Activated CD4-positive, alpha-beta memory T cell treated with anti-CD3 and anti-CD28 coated beads, Interleukin-2, amount 10 ng/mL, durations not matched to agents 7 days and 5 days (primary cell): ENCODE data around the gene NDUFAF2. TPM values are rescaled to one million over a fixed set of nuclear protein-coding genes. Genes with fewer than 3 reads are reported as not detected.

Experiments used
- CTCF ChIA-PET: fragments of 350-600 bp; sonication (Branson Sonifier 250); formaldehyde crosslinking; loops from one replicate; lab custom pipeline; 2021; ENCODE audit warnings: antibody characterized with exemption, inconsistent platforms; lab: Charles Lee
- POLR2A ChIA-PET: fragments of 350-600 bp; sonication (Branson Sonifier 250); formaldehyde crosslinking; loops from one replicate; lab custom pipeline; 2021; ENCODE audit warnings: antibody characterized with exemption; lab: Charles Lee
- DNase-seq: peaks from one replicate; pipeline ENCODE4 v3.0.0-alpha.2; 2020
- H3K27ac Mint-ChIP-seq: one replicate; pipeline ENCODE4 v1.8.0; 2021; ENCODE audit warnings: mild to moderate bottlenecking, mixed read lengths
- H3K27me3 Mint-ChIP-seq: one replicate; pipeline ENCODE4 v1.8.0; 2021; ENCODE audit warnings: mixed read lengths
- H3K36me3 Mint-ChIP-seq: one replicate; pipeline ENCODE4 v1.8.0; 2021; ENCODE audit warnings: low read depth, mixed read lengths
- H3K4me1 Mint-ChIP-seq: one replicate; pipeline ENCODE4 v1.8.0; 2021; ENCODE audit warnings: mixed read lengths
- H3K4me3 Mint-ChIP-seq: one replicate; pipeline ENCODE4 v1.8.0; 2021; ENCODE audit warnings: mild to moderate bottlenecking, mixed read lengths
- H3K9me3 Mint-ChIP-seq: one replicate; pipeline ENCODE4 v1.8.0; 2021; ENCODE audit warnings: mixed read lengths
- total RNA-seq, 2 experiments: library from RNA; stranded (reverse); gene quantifications; one replicate each; pipeline ENCODE4 v1.2.3, GENCODE V29; 2021

The NDUFAF2 gene
- total RNA-seq, 2 experiments from 2014 or later, result 18.3 to 21.1 TPM

DNA sequence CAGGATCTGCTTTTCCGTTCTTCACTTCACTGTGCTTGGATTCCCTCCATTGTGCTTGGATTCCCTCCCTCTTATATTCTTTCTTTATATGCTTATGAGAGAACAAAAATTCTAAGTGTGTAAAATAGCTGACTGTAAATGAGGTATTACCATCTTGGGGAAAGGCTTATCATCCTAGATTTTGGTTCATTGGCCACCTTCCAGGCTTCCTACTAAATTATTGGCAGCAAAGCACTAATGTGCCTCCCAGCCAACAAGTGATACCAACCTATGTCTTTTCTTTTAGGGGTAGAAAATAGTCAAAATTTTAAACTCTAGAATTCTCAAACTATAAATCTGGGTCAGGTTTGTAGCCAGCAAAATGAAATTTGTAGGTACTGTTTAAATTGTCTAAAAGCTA lies 52.7 kb downstream of the NDUFAF2 start:
- H3K27ac Mint-ChIP-seq, result no peak overlapping the region
- no peak overlapping the region for H3K4me3 Mint-ChIP-seq
- no peak for DNase-seq
- POLR2A ChIA-PET, result no interaction called here
- H3K36me3 Mint-ChIP-seq, result peaks cover 3% of the 10 kb centered on the region
- H3K4me1 Mint-ChIP-seq, result no peaks in the 10 kb centered on the region
- CTCF ChIA-PET, result no interaction called here
- H3K27me3 Mint-ChIP-seq, result no peaks in the 10 kb centered on the region
- peaks cover 5% of the 10 kb centered on the region for H3K9me3 Mint-ChIP-seq

DNA sequence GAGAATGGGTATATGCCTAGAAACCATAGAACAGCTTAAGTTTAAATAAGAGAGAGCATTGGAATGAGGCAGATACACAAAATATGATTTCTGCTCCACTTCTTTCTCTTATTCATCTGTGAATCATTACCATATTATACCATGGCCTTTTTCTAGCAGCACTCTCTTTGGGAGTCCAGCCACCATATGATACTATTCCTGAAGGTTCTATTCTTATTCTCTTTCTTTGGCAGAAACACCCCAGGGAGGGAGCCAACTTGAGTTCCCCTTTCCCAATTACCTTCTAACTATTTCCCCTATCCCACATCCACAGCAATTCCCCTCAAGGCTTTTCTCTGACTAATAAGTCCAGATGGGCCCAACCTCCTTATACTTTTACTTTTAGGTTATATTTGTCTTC lies 55.9 kb downstream of the NDUFAF2 start:
- CTCF ChIA-PET, result no interaction called here
- Mint-ChIP-seq H3K4me1 (no peaks in the 10 kb centered on the region), H3K36me3 (no peaks in the 10 kb centered on the region), H3K27ac (no peak overlapping the region), H3K4me3 (no peak overlapping the region), H3K27me3 (no peaks in the 10 kb centered on the region), H3K9me3 (no peaks in the 10 kb centered on the region)
- DNase-seq, result no peak
- POLR2A ChIA-PET, result no interaction called here

DNA sequence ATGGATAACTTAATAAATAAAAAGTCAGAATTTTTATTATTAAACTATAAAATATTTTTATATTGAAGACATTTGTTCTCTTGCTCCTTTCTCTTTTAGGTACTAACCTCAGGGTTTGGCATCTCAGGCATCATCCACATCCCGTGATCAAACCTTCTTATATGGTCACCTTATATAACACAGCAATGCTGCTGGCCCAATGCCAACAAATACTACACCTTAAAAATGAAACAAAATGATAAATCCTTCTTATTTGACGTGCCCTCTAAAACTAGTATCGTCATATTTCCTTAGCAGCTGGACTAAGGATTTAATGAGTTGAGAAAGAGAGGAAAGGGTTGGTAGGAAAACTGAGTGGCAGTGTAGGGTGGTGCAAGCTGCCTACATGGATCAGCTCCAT lies 56.6 kb downstream of the NDUFAF2 start:
- H3K27ac Mint-ChIP-seq, result no peak overlapping the region
- no peaks in the 10 kb centered on the region for H3K36me3 Mint-ChIP-seq
- ChIA-PET CTCF (no interaction called here), POLR2A (no interaction called here)
- no peaks in the 10 kb centered on the region for H3K4me1 Mint-ChIP-seq
- H3K9me3 Mint-ChIP-seq, result no peaks in the 10 kb centered on the region
- no peak overlapping the region for H3K4me3 Mint-ChIP-seq
- DNase-seq, result no peak
- H3K27me3 Mint-ChIP-seq, result no peaks in the 10 kb centered on the region

DNA sequence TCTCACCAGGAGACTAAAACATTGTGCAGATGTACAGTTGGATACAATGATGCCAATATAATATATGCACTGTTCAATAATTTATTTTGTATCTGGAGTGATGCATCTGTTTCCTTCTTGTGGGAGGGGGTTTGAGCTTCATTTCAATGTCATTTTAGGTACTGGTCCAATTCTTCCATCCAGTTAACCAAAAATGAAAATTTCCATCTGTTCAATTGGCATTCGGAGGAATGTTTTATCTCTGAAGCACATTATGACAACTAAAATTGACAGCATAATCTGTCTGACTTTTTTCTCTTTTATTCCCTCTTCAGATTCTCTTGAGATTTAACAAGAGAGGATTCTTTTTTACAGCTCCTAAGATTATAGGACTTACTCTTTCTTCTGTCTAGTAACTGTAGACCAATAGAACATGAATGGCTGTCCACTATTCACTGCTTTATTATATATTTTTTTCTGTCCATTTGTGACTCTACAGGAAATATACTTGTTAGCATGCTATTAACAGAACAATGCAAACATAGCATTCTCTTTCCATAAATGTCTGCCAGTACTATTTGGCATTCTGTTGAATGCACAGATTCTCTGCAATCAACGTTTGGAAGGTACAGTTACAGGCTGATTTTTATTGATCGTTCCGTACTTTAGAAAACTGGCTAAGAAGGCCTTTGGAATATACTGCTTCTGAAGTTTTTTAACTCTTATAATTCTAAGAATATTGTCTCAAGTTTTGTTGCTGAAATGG lies 57.8 kb downstream of the NDUFAF2 start:
- Mint-ChIP-seq H3K36me3 (no peaks in the 10 kb centered on the region), H3K9me3 (no peaks in the 10 kb centered on the region), H3K27ac (no peak overlapping the region), H3K4me3 (no peak overlapping the region), H3K4me1 (no peaks in the 10 kb centered on the region), H3K27me3 (no peaks in the 10 kb centered on the region)
- no peak for DNase-seq
- ChIA-PET POLR2A (no interaction called here), CTCF (interaction anchor here (0.6 kb wide), 1 partner anchor 25 kb away, joined by 3 read pairs; no protein-coding TSS in a partner anchor)

DNA sequence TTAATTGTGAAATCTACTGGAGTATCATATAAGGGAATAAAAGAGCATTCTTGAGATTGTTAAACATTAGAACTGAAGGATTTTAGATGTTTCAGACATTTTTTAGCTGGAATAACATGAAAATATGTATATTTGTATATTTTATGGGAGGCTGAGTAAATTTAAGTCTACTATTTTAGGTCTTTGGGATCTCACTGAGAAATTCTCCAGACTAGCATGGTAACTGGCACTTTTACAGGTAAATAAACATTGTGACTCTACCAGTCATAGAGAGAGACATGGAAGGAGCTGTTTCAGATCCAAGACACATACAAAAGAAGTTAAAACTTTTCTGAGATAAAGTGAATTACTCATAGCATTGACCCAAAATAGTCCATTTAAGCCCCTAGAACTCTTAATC lies 59.4 kb downstream of the NDUFAF2 start:
- Mint-ChIP-seq H3K4me3 (no peak overlapping the region), H3K4me1 (no peaks in the 10 kb centered on the region), H3K36me3 (no peaks in the 10 kb centered on the region), H3K9me3 (no peaks in the 10 kb centered on the region), H3K27ac (no peak overlapping the region), H3K27me3 (no peaks in the 10 kb centered on the region)
- CTCF ChIA-PET, result no interaction called here
- POLR2A ChIA-PET, result no interaction called here
- no peak for DNase-seq

DNA sequence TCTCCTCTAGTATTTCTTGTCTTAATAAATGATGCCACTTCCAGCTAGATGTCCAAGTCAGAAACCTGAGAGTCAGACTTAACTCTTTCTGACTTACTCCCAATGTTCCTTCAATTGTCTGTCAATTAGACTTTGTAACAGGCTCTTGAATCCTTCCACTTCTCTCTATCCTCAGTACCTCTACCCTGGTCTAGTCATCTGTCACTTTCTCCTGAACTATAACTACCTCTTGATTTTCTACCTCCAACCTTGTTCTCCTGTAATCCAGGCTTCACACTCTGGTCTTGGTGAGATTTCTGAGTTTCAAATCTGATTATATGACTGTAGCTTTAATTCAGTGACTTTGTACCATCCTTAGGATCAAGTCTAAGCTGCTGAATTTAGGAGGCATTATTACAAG lies 64.9 kb downstream of the NDUFAF2 start:
- POLR2A ChIA-PET, result no interaction called here
- Mint-ChIP-seq H3K36me3 (no peaks in the 10 kb centered on the region), H3K27me3 (no peaks in the 10 kb centered on the region), H3K9me3 (no peaks in the 10 kb centered on the region), H3K4me3 (no peak overlapping the region), H3K4me1 (no peaks in the 10 kb centered on the region), H3K27ac (no peak overlapping the region)
- CTCF ChIA-PET, result no interaction called here
- no peak for DNase-seq

DNA sequence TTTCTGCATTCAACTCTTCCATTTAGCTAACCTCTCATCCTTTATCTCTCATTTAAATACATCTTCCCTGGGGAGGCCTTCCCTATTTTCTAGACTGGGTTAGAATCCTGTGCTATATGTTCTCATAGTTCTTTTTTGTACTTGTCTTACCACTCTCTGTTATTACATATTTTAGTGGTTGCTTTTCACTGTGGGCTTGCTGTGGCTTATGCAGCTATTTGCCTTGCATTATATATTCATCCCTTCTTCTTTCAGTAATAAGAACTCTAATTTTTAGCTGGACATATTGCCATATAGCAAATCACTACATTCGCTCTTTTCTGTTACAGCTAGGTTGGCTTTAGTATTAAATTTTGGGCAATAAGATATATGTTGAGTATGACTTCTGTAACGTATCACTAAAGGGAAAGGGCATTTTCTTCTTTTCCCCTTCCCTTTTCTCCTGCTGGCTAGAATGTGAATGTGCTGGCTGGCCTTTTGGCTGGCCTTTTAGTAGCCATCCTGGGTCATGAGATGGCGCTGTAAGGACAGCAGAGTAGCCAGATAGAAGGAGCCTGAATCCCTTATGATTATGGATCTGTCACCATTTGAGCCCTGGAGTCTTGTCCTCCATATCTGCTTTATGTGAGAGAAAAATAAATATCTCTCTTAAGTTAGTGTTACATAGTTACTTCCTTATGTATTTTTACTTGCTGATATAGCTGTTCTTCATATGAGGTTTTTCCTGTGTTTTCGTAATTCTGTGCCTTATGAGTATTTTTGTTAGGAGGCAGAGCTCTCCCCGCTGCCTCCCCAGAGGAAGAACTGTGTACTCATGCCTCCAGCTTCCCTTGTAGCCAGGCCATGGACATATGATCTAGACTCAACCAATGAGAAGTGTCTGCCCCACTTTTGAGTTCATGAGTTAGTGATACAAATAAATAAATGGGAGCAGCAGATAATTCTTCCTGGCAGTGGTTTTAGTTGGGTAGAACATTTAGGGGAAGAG lies 65.8 kb downstream of the NDUFAF2 start:
- H3K4me1 Mint-ChIP-seq, result no peaks in the 10 kb centered on the region
- DNase-seq, result no peak
- no peak overlapping the region for H3K27ac Mint-ChIP-seq
- CTCF ChIA-PET, result no interaction called here
- POLR2A ChIA-PET, result no interaction called here
- no peaks in the 10 kb centered on the region for H3K36me3 Mint-ChIP-seq
- H3K27me3 Mint-ChIP-seq, result no peaks in the 10 kb centered on the region
- no peak overlapping the region for H3K4me3 Mint-ChIP-seq
- H3K9me3 Mint-ChIP-seq, result no peaks in the 10 kb centered on the region

DNA sequence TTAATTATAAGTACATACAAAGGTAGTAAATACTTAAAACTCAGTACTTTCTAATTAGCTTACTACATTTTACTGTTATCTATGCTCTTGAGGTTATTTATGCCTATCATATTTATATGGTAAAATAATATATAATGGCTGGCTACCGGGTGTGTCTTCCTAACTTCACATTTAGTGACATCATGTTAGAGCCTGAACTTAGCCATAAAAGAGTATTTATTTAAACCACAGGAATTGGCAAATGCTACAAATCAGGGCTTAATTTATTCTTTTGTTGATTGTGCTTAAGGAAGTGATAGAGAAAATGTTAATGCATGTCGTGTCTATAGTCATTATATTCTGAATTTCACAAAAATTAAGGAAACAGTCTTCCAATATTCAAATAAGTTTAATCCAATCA lies 73.1 kb downstream of the NDUFAF2 start:
- Mint-ChIP-seq H3K27ac (no peak overlapping the region), H3K27me3 (no peaks in the 10 kb centered on the region), H3K9me3 (no peaks in the 10 kb centered on the region), H3K36me3 (no peaks in the 10 kb centered on the region), H3K4me3 (no peak overlapping the region), H3K4me1 (no peaks in the 10 kb centered on the region)
- CTCF ChIA-PET, result no interaction called here
- DNase-seq, result no peak
- POLR2A ChIA-PET, result no interaction called here

DNA sequence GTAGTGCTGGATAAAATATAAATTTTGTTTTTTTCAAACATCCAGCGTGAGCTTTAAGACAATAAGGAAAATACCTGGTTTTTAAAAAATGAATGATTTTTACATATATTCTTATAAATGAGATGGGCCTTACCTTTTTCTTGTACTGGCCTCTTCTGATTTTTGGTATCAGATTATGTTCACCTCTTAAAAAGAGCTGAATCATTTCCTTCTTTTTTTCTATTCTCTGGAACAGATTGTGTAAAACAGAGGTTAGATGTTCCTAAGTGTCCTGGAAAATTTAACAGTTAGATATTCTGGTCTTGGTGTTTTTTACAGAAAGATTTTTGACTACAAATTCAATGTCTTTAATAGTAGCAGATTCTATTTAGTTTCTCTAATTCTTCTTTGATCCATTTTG lies 74.6 kb downstream of the NDUFAF2 start:
- DNase-seq, result no peak
- H3K4me3 Mint-ChIP-seq, result no peak overlapping the region
- H3K4me1 Mint-ChIP-seq, result no peaks in the 10 kb centered on the region
- no peaks in the 10 kb centered on the region for H3K9me3 Mint-ChIP-seq
- no peak overlapping the region for H3K27ac Mint-ChIP-seq
- ChIA-PET CTCF (no interaction called here), POLR2A (no interaction called here)
- H3K27me3 Mint-ChIP-seq, result no peaks in the 10 kb centered on the region
- H3K36me3 Mint-ChIP-seq, result no peaks in the 10 kb centered on the region

DNA sequence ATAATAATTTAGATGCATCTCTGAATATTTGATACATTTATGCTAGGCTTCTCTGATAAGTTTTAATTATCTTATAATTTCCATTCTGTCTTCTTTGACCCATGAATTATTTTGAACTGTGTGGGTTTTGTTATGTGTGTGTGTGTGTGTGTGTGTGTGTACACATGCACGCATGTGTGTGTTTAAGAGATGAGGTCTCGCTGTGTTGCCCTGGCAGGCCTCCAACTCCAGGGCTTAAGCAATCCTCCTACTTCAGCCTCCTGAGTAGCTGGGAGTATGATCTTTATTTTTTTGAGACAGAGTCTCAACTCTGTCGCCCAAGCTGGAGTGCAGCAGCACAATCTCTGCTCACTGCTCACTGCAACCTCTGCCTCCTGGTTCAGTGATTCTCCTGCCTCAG lies 75.4 kb downstream of the NDUFAF2 start:
- DNase-seq, result no peak
- Mint-ChIP-seq H3K27me3 (no peaks in the 10 kb centered on the region), H3K27ac (no peak overlapping the region), H3K4me3 (no peak overlapping the region), H3K36me3 (no peaks in the 10 kb centered on the region), H3K9me3 (no peaks in the 10 kb centered on the region), H3K4me1 (no peaks in the 10 kb centered on the region)
- ChIA-PET POLR2A (no interaction called here), CTCF (no interaction called here)

DNA sequence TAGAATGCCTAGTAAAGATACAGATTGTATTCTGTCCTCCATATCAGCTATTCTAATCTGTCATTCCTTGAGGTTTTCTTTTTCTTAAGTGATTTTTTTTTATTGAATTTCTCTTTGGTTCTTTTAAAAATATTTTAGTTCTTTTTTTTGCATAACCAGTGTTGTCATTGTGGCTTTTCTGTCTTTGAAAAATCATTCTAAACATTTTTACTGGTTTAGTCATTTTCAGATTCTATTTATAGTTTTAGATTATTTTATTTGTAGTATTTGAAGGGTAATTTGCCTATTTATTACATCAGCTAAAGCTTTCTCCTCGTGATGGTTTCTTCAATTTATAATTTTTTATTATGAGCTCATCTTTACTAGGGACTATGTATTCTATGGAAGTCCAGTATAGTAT lies 78.1 kb downstream of the NDUFAF2 start:
- H3K27ac Mint-ChIP-seq, result no peak overlapping the region
- DNase-seq, result no peak
- ChIA-PET CTCF (interaction anchor here (0.9 kb wide), 1 partner anchor 378 kb away, joined by 4 read pairs; no protein-coding TSS in a partner anchor), POLR2A (no interaction called here)
- H3K9me3 Mint-ChIP-seq, result no peaks in the 10 kb centered on the region
- no peaks in the 10 kb centered on the region for H3K4me1 Mint-ChIP-seq
- H3K4me3 Mint-ChIP-seq, result no peak overlapping the region
- H3K27me3 Mint-ChIP-seq, result no peaks in the 10 kb centered on the region
- H3K36me3 Mint-ChIP-seq, result no peaks in the 10 kb centered on the region

DNA sequence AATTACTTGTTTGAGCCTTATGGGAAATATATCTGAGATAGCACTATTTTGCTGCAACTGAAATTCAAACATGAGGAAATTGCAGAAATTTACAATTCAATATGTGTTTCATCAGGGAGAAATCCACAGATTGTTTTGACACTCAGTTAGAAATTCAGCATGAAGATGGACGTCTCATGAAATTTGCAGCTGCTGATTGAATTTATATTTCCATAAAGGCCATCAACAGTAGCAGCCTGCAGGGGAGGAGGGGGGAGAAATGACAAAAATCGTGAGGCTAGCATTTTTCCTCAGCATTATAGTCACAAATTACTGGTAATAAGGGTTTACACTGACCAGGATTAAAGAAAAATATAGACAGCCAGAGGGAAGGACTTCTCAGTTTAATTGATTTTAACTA lies 81.0 kb downstream of the NDUFAF2 start:
- ChIA-PET CTCF (no interaction called here), POLR2A (no interaction called here)
- Mint-ChIP-seq H3K27me3 (no peaks in the 10 kb centered on the region), H3K9me3 (no peaks in the 10 kb centered on the region), H3K27ac (no peak overlapping the region), H3K4me3 (no peak overlapping the region), H3K36me3 (no peaks in the 10 kb centered on the region), H3K4me1 (no peaks in the 10 kb centered on the region)
- DNase-seq, result no peak

DNA sequence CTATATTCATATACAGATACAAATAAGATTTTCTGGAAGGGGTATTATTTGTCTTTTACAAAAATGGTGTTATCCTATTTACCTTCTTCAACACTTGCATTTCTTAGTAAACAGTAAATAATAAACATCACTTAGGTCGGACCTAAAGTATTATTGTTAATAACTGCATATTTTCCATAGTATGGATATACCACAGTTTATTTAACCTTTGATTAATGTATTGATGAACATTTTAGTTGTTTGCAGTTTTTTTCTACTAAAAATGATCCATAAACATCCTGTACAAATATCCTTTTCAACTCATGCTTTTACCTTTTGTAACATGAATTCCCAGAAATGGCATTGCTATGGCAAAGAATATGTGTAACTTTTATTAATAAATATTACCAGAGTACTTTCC lies 83.4 kb downstream of the NDUFAF2 start:
- Mint-ChIP-seq H3K27ac (no peak overlapping the region), H3K4me3 (no peak overlapping the region), H3K36me3 (no peaks in the 10 kb centered on the region), H3K4me1 (no peaks in the 10 kb centered on the region), H3K27me3 (no peaks in the 10 kb centered on the region), H3K9me3 (peaks cover 3% of the 10 kb centered on the region)
- no peak for DNase-seq
- ChIA-PET CTCF (no interaction called here), POLR2A (no interaction called here)
